Mucosa of descending colon (tissue), 3 donors: Measurements from ENCODE around the gene CSNK2B. TPM values are rescaled to one million over a fixed set of nuclear protein-coding genes. Genes with fewer than 3 reads are reported as not detected.

Experiments
- ATAC-seq: fragments of 200-7000 bp; cut with Tn5 transposase; one replicate; pipeline ENCODE4 v1.9.1; 2020; ENCODE audit warnings: mild to moderate bottlenecking, moderate library complexity
- DNase-seq, 3 donors: peaks; one replicate each; pipeline ENCODE4 v3.0.0-alpha.2; 2020
- H3K36me3 ChIP-seq: fragments of 200-600 bp; one replicate; pipeline ENCODE4 v1.8.0; 2021; ENCODE audit warnings: low read depth, mild to moderate bottlenecking
- H3K4me1 ChIP-seq: fragments of 200-600 bp; one replicate; pipeline ENCODE4 v1.8.0; 2021; ENCODE audit warnings: low read depth, mild to moderate bottlenecking
- H3K4me3 ChIP-seq: fragments of 200-600 bp; one replicate; pipeline ENCODE4 v1.8.0; 2021; ENCODE audit warnings: mild to moderate bottlenecking
- H3K9me3 ChIP-seq: fragments of 200-600 bp; one replicate; pipeline ENCODE4 v1.8.0; 2021; ENCODE audit warnings: mild to moderate bottlenecking
- CTCF ChIP-seq: fragments of 200-600 bp; IDR thresholded peaks from one replicate; pipeline ENCODE4 v1.8.0; 2022; ENCODE audit warnings: antibody characterized with exemption, mild to moderate bottlenecking
- intact Hi-C, 2 donors: fragments of 100-400 bp; cut with DNase I in 1 of 2; cut with micrococcal nuclease in 1 of 2; formaldehyde crosslinking; loops; one replicate each; pipeline versions ENCODE4 v1.11.0 to v1.11.1; 2022; cut with DNase I, micrococcal nuclease
- total RNA-seq, 3 donors: library from RNA; stranded (reverse); fragmentation: NEBNext Ultra II Directional in 2 of 3; extraction: Animal tissue kit (Norgen Biotek cat#: 25700) in 2 of 3; gene quantifications; one replicate each; pipeline versions ENCODE4 v1.2.1 to v1.2.4, GENCODE V29; 2021 to 2023
- donor health status: DM: no; HTN: no; CAD: no; lungs with moderate emphysema.
- donor health status: DM: no; HTN: no; CAD: no.
- donor health status: DM: no; HTN: yes; CAD: no.

CSNK2B gene
- total RNA-seq, 3 donors from 2014 or later: 125 to 147 (median 134) TPM

DNA sequence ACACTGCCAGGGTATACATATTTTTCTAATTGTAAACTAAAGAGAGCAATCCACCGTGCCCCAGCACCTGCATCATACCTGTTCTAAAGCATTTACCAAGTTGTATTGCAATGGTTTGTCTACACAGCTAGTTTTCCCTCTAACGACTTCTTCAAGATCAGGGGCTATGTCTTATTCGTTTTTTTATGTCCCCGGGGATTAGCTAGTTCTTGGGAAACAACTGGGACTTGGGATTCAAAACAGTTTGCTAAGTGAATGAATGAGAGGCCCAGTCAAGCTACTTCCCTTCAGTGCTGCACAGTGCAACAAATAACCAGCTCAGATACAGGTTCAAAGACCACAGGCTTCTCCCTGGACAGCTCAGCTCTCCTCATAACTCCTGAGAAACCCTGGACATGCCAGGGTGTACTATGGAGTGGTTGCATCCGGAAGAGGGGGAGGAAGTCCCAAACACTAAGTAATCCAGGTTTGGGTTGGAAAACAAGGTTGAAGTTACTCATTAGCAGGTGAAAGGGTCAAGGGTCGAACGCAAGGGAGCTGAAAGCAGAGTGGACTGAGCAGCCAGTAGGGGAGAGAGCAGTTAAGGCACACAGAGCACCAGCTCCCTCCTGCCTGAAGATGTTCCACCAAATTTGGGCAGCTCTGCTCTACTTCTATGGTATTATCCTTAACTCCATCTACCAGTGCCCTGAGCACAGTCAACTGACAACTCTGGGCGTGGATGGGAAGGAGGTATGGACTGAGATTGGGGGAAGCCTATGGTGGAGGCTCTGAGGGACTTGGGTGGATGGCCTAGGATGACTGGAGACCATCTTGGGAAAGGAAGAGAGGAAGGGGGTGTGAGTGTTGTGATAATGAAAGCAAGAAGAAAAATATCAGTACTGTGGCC, 10.3 kb upstream of the CSNK2B start, which contains the start of gene APOM:
APOM (plus strand) TSS at position 546 of the 889 bp plus-strand sequence; CDS start at position 619, 73 bp downstream.
- Histone ChIP-seq H3K36me3 (no peaks in the 10 kb centered on the region), H3K4me3 (no peak within 1 kb of the TSS), H3K9me3 (no peaks in the 10 kb centered on the region), H3K4me1 (peaks cover 45% of the 10 kb centered on the region)
- no peak for DNase-seq
- intact Hi-C loops: no loop called here
- no peak for TF ChIP-seq CTCF
- no peak for ATAC-seq

GRCh38 chr6:31657406-31658157, 8.3 kb upstream of the CSNK2B start:
- DNase-seq (no peak), ATAC-seq (no peak)
- Histone ChIP-seq H3K4me1 (peaks cover 39% of the 10 kb centered on the region), H3K9me3 (no peaks in the 10 kb centered on the region), H3K4me3 (no peak overlapping the region), H3K36me3 (no peaks in the 10 kb centered on the region)
- intact Hi-C loops: no loop called here
- no peak for TF ChIP-seq CTCF

GRCh38 chr6:31658158-31658688, 7.7 kb upstream of the CSNK2B start:
- no peak for TF ChIP-seq CTCF
- Histone ChIP-seq H3K9me3 (no peaks in the 10 kb centered on the region), H3K4me3 (no peak overlapping the region), H3K36me3 (no peaks in the 10 kb centered on the region), H3K4me1 (peaks cover 40% of the 10 kb centered on the region)
- ATAC-seq (no peak), DNase-seq (no peak)
- intact Hi-C loops: no loop called here

GRCh38 chr6:31658983-31659648, 6.8 kb upstream of the CSNK2B start:
- Histone ChIP-seq H3K4me3 (no peak overlapping the region), H3K9me3 (no peaks in the 10 kb centered on the region), H3K36me3 (no peaks in the 10 kb centered on the region), H3K4me1 (peaks cover 49% of the 10 kb centered on the region)
- ATAC-seq (no peak), DNase-seq (no peak)
- TF ChIP-seq CTCF: no peak
- intact Hi-C loops: no loop called here

- no peak for TF ChIP-seq CTCF
- DNase-seq: peak in 2 of 3 donors; percentile 40 to 64
- Histone ChIP-seq H3K9me3 (no peaks in the 10 kb centered on the region), H3K36me3 (no peaks in the 10 kb centered on the region), H3K4me3 (peak overlapping the region; percentile 59), H3K4me1 (peaks cover 50% of the 10 kb centered on the region)
- peak; percentile 38 for ATAC-seq
- intact Hi-C loops: no loop called here
These were observed 6.1 kb upstream of the CSNK2B start for GRCh38 chr6:31659649-31660380.
